Naive thymus-derived CD4-positive, alpha-beta T cell (primary cell): ENCODE measurements around the gene TBC1D9. TPM values are rescaled to one million over a fixed set of nuclear protein-coding genes. Genes with fewer than 3 reads are reported as not detected.

Source experiments
- ATAC-seq: fragments of 150-1000 bp; cut with Tn5 transposase; 2 replicates; pipeline ENCODE4 v1.10.0; 2021; ENCODE audit warnings: mild to moderate bottlenecking, moderate library complexity
- CTCF ChIA-PET: fragments of 350-600 bp; sonication (Branson Sonifier 250); formaldehyde crosslinking; loops from one replicate; lab custom pipeline; 2021; ENCODE audit warnings: antibody characterized with exemption; lab: Charles Lee
- POLR2A ChIA-PET: fragments of 350-600 bp; sonication (Branson Sonifier 250); formaldehyde crosslinking; loops from one replicate; lab custom pipeline; 2021; ENCODE audit warnings: antibody characterized with exemption, inconsistent platforms; lab: Charles Lee
- DNase-seq, 9 donors: peaks; one replicate each; pipeline versions ENCODE4 v3.0.0 to v3.0.0-alpha.2; 2020 to 2022; ENCODE audit warnings: mixed read lengths in 1 of 9
- H3K27ac ChIP-seq: one replicate; pipeline ENCODE4 v1.7.0; 2013; ENCODE audit warnings: mild to moderate bottlenecking, low read depth, low read length, moderate library complexity
- H3K27me3 ChIP-seq, 2 donors: one replicate each; pipeline ENCODE4 v1.7.0; 2013; ENCODE audit warnings: low read length in 2 of 2, mild to moderate bottlenecking in 2 of 2, moderate library complexity in 2 of 2; ENCODE audit not compliant: control insufficient read depth in 2 of 2, insufficient read depth in 2 of 2
- H3K36me3 ChIP-seq, 3 experiments: 1 replicate in 2 of 3; 2 replicates in 1 of 3; pipeline ENCODE4 v1.7.0; 2013; ENCODE audit warnings: low read length in 3 of 3, mild to moderate bottlenecking in 3 of 3, moderate library complexity in 1 of 3; ENCODE audit not compliant: insufficient read depth in 3 of 3, control insufficient read depth in 2 of 3
- H3K4me1 ChIP-seq, 2 donors: one replicate each; pipeline ENCODE4 v1.7.0; 2013; ENCODE audit warnings: low read length in 2 of 2, mild to moderate bottlenecking in 2 of 2, moderate library complexity in 1 of 2; ENCODE audit not compliant: control insufficient read depth in 2 of 2, insufficient read depth in 2 of 2
- H3K4me3 ChIP-seq: 2 replicates; pipeline ENCODE4 v1.7.0; 2013; ENCODE audit warnings: mild to moderate bottlenecking, low read length
- H3K9me3 ChIP-seq, 3 experiments: 1 replicate in 2 of 3; 2 replicates in 1 of 3; pipeline ENCODE4 v1.7.0; 2013; ENCODE audit warnings: low read length in 3 of 3; ENCODE audit not compliant: control insufficient read depth in 2 of 3
- H3K27ac Mint-ChIP-seq, 9 donors: one replicate each; pipeline ENCODE4 v1.8.0; 2020 to 2022; ENCODE audit warnings: mixed read lengths in 9 of 9, mild to moderate bottlenecking in 8 of 9, moderate library complexity in 5 of 9, inconsistent platforms in 2 of 9
- H3K27me3 Mint-ChIP-seq, 5 donors: one replicate each; pipeline ENCODE4 v1.8.0; 2021 to 2022; ENCODE audit warnings: mixed read lengths in 5 of 5, mild to moderate bottlenecking in 1 of 5
- H3K36me3 Mint-ChIP-seq, 5 donors: one replicate each; pipeline ENCODE4 v1.8.0; 2020 to 2022; ENCODE audit warnings: mixed read lengths in 5 of 5, mild to moderate bottlenecking in 3 of 5, inconsistent platforms in 1 of 5
- H3K4me1 Mint-ChIP-seq, 7 donors: one replicate each; pipeline ENCODE4 v1.8.0; 2020 to 2022; ENCODE audit warnings: mixed read lengths in 7 of 7, mild to moderate bottlenecking in 3 of 7, inconsistent platforms in 1 of 7
- H3K4me3 Mint-ChIP-seq, 10 donors: one replicate each; pipeline ENCODE4 v1.8.0; 2020 to 2022; ENCODE audit warnings: mild to moderate bottlenecking in 10 of 10, mixed read lengths in 10 of 10, moderate library complexity in 6 of 10, inconsistent platforms in 2 of 10
- H3K9me3 Mint-ChIP-seq, 11 donors: one replicate each; pipeline ENCODE4 v1.8.0; 2020 to 2022; ENCODE audit warnings: mixed read lengths in 11 of 11, mild to moderate bottlenecking in 4 of 11, inconsistent platforms in 1 of 11, moderate library complexity in 1 of 11
- intact Hi-C, 2 donors: fragments of 100-400 bp; cut with micrococcal nuclease; formaldehyde crosslinking; loops; one replicate each; pipeline ENCODE4 v1.15.1; 2023
- polyA plus RNA-seq, 2 donors: library from polyadenylated mRNA; unstranded; fragments of 300-500 nt; fragmentation: Illumina TruSeq; gene quantifications; one replicate each; pipeline ENCODE4 v1.2.3, GENCODE V29; 2021
- total RNA-seq, 6 experiments: library from RNA in 5 of 6; stranded (reverse) in 5 of 6; gene quantifications; 1 replicate in 5 of 6; 2 replicates in 1 of 6; pipeline ENCODE4 v1.2.3 and lab custom pipeline; 2021 to 2026

The TBC1D9 gene
- total and polyA plus RNA-seq, 7 experiments from 2014 or later = 0.13 to 13.9 (median 0.49) TPM; not detected in 2

DNA sequence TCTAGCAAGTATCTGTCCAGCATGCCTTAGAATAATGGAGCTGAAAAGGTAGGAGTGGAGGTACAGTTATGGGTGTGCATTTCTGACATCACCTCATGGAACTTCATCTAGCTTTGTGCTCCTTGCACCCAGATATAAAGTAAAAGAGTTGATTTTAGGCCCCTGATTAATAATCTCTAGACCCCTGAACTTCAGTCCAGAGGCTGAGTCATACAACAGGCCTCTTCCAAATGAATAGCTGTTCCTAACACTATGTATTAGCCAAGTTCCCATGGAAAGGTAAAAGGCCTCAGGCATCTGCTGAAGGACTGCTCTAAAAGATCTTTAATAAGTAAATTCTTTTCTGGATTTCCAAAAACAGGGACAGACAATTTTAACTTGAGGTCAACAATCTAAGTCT, 16.2 kb downstream of the TBC1D9 start:
- ChIA-PET POLR2A (no interaction called here), CTCF (no interaction called here)
- no peaks in the 10 kb centered on the region for H3K9me3 Mint-ChIP-seq
- Histone ChIP-seq H3K27ac (no peak overlapping the region), H3K4me3 (no peak overlapping the region), H3K36me3 (no peaks in the 10 kb centered on the region), H3K27me3 (no peaks in the 10 kb centered on the region), H3K9me3 (no peaks in the 10 kb centered on the region), H3K4me1 (no peaks in the 10 kb centered on the region)
- no peak overlapping the region for H3K27ac Mint-ChIP-seq
- H3K4me1 Mint-ChIP-seq = peaks cover 0 to 10% (median 0%) of the 10 kb centered on the region in 7 donors
- no peak overlapping the region for H3K4me3 Mint-ChIP-seq
- H3K36me3 Mint-ChIP-seq = no peaks in the 10 kb centered on the region
- intact Hi-C loops = no loop called here
- ATAC-seq = no peak
- no peak for DNase-seq
- peaks cover 18 to 37% (median 27%) of the 10 kb centered on the region in 5 donors for H3K27me3 Mint-ChIP-seq

DNA sequence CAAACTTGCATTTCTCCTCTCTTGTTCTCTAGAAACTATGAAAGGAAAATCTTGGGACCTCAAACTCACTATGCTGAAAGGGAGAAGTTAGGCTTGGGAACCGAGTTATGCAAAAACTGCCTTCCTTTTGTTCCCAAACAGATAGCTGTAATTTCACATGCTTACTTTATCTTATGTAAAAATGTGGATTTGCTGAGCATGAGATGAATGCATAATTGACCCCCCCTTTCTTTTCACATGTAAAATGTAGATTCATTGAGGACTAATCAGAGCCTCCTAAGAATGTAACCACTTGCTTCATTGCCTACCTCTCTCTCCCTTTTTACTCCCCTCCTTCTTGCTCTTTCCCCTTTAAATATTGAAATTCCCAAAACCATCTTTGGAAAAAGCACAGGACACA, 18.0 kb downstream of the TBC1D9 start:
- ATAC-seq (no peak), DNase-seq (no peak)
- no peaks in the 10 kb centered on the region for H3K4me1 ChIP-seq
- ChIA-PET CTCF (no interaction called here), POLR2A (interaction anchor here (0.6 kb wide), 1 partner anchor 1558 kb away, joined by 3 read pairs; no protein-coding TSS in a partner anchor)
- peaks cover 0 to 10% (median 0%) of the 10 kb centered on the region in 7 donors for H3K4me1 Mint-ChIP-seq
- H3K4me3 ChIP-seq = no peak overlapping the region
- H3K27ac ChIP-seq = no peak overlapping the region
- H3K36me3 ChIP-seq = no peaks in the 10 kb centered on the region
- H3K36me3 Mint-ChIP-seq = no peaks in the 10 kb centered on the region
- H3K27me3 Mint-ChIP-seq = peaks cover 15 to 40% (median 28%) of the 10 kb centered on the region in 5 donors
- no peaks in the 10 kb centered on the region for H3K9me3 ChIP-seq
- H3K27ac Mint-ChIP-seq = no peak overlapping the region
- peaks cover 0 to 1% (median 0%) of the 10 kb centered on the region in 11 donors for H3K9me3 Mint-ChIP-seq
- no peak overlapping the region for H3K4me3 Mint-ChIP-seq
- H3K27me3 ChIP-seq = no peaks in the 10 kb centered on the region
- intact Hi-C loops = no loop called here

DNA sequence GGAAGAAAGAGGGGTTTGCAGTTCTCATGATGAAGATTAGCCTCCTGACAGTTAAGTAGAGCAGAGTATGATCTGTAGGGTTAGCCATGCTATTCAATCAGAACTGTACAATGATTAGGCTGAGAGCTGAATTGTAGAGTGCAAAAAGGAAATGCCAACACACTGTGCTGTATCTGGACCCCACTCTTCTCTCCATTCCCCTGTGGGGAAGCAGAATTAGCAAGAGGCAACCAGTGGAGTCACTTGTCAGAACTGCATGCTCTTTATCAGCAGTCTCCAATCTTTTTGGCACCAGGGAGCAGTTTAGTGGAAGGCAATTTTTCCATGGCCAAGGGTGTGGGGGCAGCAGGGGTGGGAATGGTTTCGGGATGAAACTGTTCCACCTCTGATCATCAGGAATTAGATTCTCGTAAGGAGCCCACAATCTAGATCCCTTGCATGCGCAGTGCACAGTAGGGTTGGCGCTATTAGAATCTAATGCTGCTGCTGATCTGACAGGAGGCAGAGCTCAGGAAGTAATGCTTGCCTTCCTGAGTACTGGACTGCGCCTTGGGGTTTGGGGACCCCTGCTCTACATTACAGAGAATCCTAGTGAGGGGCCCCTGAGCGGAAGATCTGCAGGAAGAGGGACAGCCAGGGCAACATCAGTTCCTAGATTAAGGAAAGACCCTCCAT, 19.4 kb downstream of the TBC1D9 start:
- DNase-seq (no peak), ATAC-seq (no peak)
- Histone ChIP-seq H3K27ac (no peak overlapping the region), H3K36me3 (no peaks in the 10 kb centered on the region), H3K4me1 (no peaks in the 10 kb centered on the region), H3K9me3 (no peaks in the 10 kb centered on the region), H3K27me3 (no peaks in the 10 kb centered on the region), H3K4me3 (no peak overlapping the region)
- ChIA-PET POLR2A (no interaction called here), CTCF (no interaction called here)
- Mint-ChIP-seq H3K4me1 (peaks cover 0 to 4% (median 0%) of the 10 kb centered on the region in 7 donors), H3K27ac (no peak overlapping the region), H3K9me3 (peaks cover 0 to 1% (median 0%) of the 10 kb centered on the region in 11 donors), H3K4me3 (no peak overlapping the region), H3K27me3 (peaks cover 11 to 35% (median 23%) of the 10 kb centered on the region in 5 donors), H3K36me3 (no peaks in the 10 kb centered on the region)
- intact Hi-C loops = no loop called here

- Mint-ChIP-seq H3K9me3 (peaks cover 0 to 1% (median 0%) of the 10 kb centered on the region in 11 donors), H3K27ac (no peak overlapping the region), H3K27me3 (peaks cover 9 to 31% (median 19%) of the 10 kb centered on the region in 5 donors), H3K4me1 (peaks cover 0 to 2% (median 0%) of the 10 kb centered on the region in 7 donors), H3K4me3 (no peak overlapping the region), H3K36me3 (no peaks in the 10 kb centered on the region)
- DNase-seq (no peak), ATAC-seq (no peak)
- intact Hi-C loops = no loop called here
- no peak overlapping the region for H3K27ac ChIP-seq
- H3K4me3 ChIP-seq = no peak overlapping the region
- H3K4me1 ChIP-seq = no peaks in the 10 kb centered on the region
- ChIA-PET POLR2A (no interaction called here), CTCF (no interaction called here)
- no peaks in the 10 kb centered on the region for H3K36me3 ChIP-seq
- no peaks in the 10 kb centered on the region for H3K27me3 ChIP-seq
- no peaks in the 10 kb centered on the region for H3K9me3 ChIP-seq
These were observed 20.3 kb downstream of the TBC1D9 start for GRCh38 chr4:140735779-140736391.

DNA sequence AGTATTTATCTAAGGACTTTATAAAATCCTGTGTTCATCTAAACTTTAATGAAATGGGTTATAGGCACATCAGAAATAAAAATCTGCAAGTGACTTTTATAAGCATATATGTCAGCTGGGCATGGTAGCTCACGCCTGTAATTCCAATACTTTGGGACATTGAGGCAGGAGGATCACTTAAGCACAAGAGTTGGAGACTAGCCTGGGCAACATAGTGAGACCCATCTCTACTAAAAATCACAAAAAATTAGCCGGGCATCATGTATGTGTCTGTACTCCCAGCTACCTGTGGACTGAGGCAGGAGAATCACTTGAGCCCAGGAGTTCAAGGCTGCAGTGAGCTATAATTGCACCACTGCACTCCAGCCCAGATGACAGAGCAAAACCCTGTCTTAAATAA, 20.9 kb downstream of the TBC1D9 start:
- intact Hi-C loops = no loop called here
- DNase-seq = no peak
- H3K9me3 Mint-ChIP-seq = peaks cover 0 to 1% (median 0%) of the 10 kb centered on the region in 11 donors

DNA sequence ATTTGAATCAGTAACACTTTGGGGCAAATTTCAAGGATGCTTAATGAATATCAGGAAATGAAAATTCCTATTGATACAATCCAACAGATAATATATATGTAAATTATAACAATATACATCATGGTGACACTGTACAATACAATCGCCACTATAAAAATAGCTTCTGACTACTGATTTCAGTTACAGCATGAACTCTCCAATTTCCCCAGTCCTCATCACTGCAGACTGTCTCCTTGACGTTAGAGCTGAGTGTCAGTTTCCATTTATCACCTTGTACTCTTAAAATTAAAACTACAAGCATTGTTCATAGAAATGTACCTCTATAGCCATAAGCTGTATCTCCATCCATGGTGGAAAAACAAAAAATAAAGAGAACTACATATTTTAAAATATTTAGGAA, 23.4 kb downstream of the TBC1D9 start:
- H3K4me1 Mint-ChIP-seq = no peaks in the 10 kb centered on the region
- H3K9me3 Mint-ChIP-seq = peaks cover 0 to 1% (median 0%) of the 10 kb centered on the region in 11 donors

More for the DNA sequence above, 20.9 kb downstream of the TBC1D9 start:
- H3K36me3 ChIP-seq = no peaks in the 10 kb centered on the region
- no peaks in the 10 kb centered on the region for H3K36me3 Mint-ChIP-seq
- CTCF ChIA-PET = no interaction called here
- H3K27ac ChIP-seq = no peak overlapping the region
- H3K27me3 ChIP-seq = no peaks in the 10 kb centered on the region
- H3K4me1 Mint-ChIP-seq = no peaks in the 10 kb centered on the region
- POLR2A ChIA-PET = no interaction called here
- no peaks in the 10 kb centered on the region for H3K9me3 ChIP-seq
- H3K27me3 Mint-ChIP-seq = peaks cover 9 to 26% (median 14%) of the 10 kb centered on the region in 5 donors
- H3K4me3 Mint-ChIP-seq = no peak overlapping the region
- no peak overlapping the region for H3K4me3 ChIP-seq
- H3K27ac Mint-ChIP-seq = no peak overlapping the region
- ATAC-seq = no peak
- no peaks in the 10 kb centered on the region for H3K4me1 ChIP-seq

More for the DNA sequence above, 23.4 kb downstream of the TBC1D9 start:
- Mint-ChIP-seq H3K27me3 (peaks cover 2 to 14% (median 10%) of the 10 kb centered on the region in 5 donors), H3K27ac (no peak overlapping the region), H3K36me3 (no peaks in the 10 kb centered on the region), H3K4me3 (no peak overlapping the region)
- Histone ChIP-seq H3K27ac (no peak overlapping the region), H3K4me1 (no peaks in the 10 kb centered on the region), H3K36me3 (no peaks in the 10 kb centered on the region), H3K4me3 (no peak overlapping the region), H3K9me3 (no peaks in the 10 kb centered on the region), H3K27me3 (no peaks in the 10 kb centered on the region)
- ChIA-PET CTCF (no interaction called here), POLR2A (no interaction called here)
- intact Hi-C loops = no loop called here
- ATAC-seq = no peak
- DNase-seq = no peak
